Measurements from ENCODE around the gene DHCR24.

DNA sequence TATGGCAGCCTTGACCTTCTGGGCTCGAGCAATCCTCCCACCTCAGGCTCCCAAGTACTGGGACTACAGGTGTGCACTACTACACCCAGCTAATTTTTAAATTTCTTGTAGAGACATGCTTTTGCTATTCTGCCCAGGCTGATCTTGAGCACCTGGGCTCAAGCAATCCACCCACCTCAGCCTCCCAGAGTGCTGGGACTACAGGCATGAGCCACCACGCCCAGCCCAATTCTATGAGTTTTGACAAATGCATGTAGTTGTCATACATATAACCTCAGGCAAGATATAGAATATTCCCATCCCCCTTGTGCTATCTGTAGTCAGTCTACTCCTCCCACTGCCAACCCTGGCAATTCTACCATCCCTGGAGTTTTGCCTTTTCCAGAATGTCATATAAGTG, 47.2 kb downstream of the DHCR24 start:
- TF ChIP-seq, protein P1, sequence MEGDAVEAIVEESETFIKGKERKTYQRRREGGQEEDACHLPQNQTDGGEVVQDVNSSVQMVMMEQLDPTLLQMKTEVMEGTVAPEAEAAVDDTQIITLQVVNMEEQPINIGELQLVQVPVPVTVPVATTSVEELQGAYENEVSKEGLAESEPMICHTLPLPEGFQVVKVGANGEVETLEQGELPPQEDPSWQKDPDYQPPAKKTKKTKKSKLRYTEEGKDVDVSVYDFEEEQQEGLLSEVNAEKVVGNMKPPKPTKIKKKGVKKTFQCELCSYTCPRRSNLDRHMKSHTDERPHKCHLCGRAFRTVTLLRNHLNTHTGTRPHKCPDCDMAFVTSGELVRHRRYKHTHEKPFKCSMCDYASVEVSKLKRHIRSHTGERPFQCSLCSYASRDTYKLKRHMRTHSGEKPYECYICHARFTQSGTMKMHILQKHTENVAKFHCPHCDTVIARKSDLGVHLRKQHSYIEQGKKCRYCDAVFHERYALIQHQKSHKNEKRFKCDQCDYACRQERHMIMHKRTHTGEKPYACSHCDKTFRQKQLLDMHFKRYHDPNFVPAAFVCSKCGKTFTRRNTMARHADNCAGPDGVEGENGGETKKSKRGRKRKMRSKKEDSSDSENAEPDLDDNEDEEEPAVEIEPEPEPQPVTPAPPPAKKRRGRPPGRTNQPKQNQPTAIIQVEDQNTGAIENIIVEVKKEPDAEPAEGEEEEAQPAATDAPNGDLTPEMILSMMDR (IDR thresholded peaks at IDR 0.05; ENCODE audit: extremely low read depth in 1 of 2, insufficient read depth in 1 of 2, low read depth in 1 of 2, low read length in 2 of 2), result no peak
- TF ChIP-seq POLR2A (IDR thresholded peaks at IDR 0.05; ENCODE audit: low read depth, low read length) (no peak), POLR2AphosphoS5 (IDR thresholded peaks at IDR 0.05; ENCODE audit: insufficient read depth, low read depth, low read length) (no peak), EZH2 (IDR thresholded peaks at IDR 0.05; ENCODE audit: borderline replicate concordance, low read depth, low read length, severe bottlenecking) (no peak), MYC (IDR thresholded peaks at IDR 0.05; ENCODE audit: low read depth, low read length) (no peak), FOS (IDR thresholded peaks at IDR 0.05; ENCODE audit: borderline replicate concordance, insufficient read depth, low read length) (no peak), GATA2 (IDR thresholded peaks at IDR 0.05; ENCODE audit: insufficient read depth, insufficient read length, low read depth, low read length) (no peak)
- TF ChIP-seq, protein P2, sequence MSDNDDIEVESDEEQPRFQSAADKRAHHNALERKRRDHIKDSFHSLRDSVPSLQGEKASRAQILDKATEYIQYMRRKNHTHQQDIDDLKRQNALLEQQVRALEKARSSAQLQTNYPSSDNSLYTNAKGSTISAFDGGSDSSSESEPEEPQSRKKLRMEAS (IDR thresholded peaks at IDR 0.05; ENCODE audit: insufficient read depth, insufficient read length), result no peak

All from endothelial cell of umbilical vein (primary cell).